Mucosa of stomach (tissue), 1 donor: ENCODE results near the gene ATXN2.

Experiments used
- H3K27me3 ChIP-seq: one replicate; pipeline ENCODE4 v1.7.0; 2013; ENCODE audit warnings: mild to moderate bottlenecking, low read length; ENCODE audit not compliant: control insufficient read depth, insufficient read depth
- H3K36me3 ChIP-seq: one replicate; pipeline ENCODE4 v1.7.0; 2013; ENCODE audit warnings: low read length; ENCODE audit not compliant: control insufficient read depth, insufficient read depth
- H3K4me1 ChIP-seq: one replicate; pipeline ENCODE4 v1.7.0; 2013; ENCODE audit warnings: mild to moderate bottlenecking, low read length; ENCODE audit not compliant: control insufficient read depth, insufficient read depth
- H3K4me3 ChIP-seq: one replicate; pipeline ENCODE4 v1.7.0; 2013; ENCODE audit warnings: low read length
- H3K9ac ChIP-seq: one replicate; pipeline ENCODE4 v1.7.0; 2013; ENCODE audit warnings: mild to moderate bottlenecking, low read length, moderate library complexity
- H3K9me3 ChIP-seq: one replicate; pipeline ENCODE4 v1.7.0; 2013; ENCODE audit warnings: mild to moderate bottlenecking, low read length, moderate library complexity; ENCODE audit not compliant: control insufficient read depth
- donor health status: Pancreatic carcinoma.

Gene ATXN2

GRCh38 chr12:111443586-111443985 lies 155.5 kb downstream of the ATXN2 start:
- H3K4me1 ChIP-seq, result peaks cover 26% of the 10 kb centered on the region
- no peak overlapping the region for H3K9ac ChIP-seq
- no peaks in the 10 kb centered on the region for H3K9me3 ChIP-seq
- H3K27me3 ChIP-seq, result no peaks in the 10 kb centered on the region
- H3K4me3 ChIP-seq, result no peak overlapping the region
- peaks cover 18% of the 10 kb centered on the region for H3K36me3 ChIP-seq

DNA sequence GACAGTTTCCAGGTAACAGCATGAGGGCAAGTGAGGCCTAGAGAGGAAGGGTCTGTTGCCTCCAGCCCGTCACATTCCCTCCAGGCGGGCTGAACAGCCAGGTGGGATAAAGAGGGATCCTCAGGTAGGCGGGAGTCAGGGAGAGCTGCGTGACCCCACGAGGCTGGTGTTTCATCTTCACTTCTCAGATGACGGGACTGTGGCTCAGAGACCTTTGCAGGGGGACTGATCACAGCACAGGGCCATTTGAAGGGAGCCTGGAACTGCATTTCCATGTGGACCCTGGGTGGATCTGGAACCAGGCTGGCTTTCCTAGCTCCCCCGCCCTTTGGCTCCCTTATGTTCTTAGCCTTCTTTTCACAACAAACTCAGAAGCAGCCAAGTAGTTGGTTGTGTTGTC lies 156.0 kb downstream of the ATXN2 start:
- H3K36me3 ChIP-seq, result peaks cover 15% of the 10 kb centered on the region
- H3K9ac ChIP-seq, result no peak overlapping the region
- no peaks in the 10 kb centered on the region for H3K9me3 ChIP-seq
- H3K4me3 ChIP-seq, result no peak overlapping the region
- H3K4me1 ChIP-seq, result peaks cover 26% of the 10 kb centered on the region
- no peaks in the 10 kb centered on the region for H3K27me3 ChIP-seq

- Histone ChIP-seq H3K9ac (no peak overlapping the region), H3K4me1 (peaks cover 26% of the 10 kb centered on the region), H3K27me3 (no peaks in the 10 kb centered on the region)
Measured at GRCh38 chr12:111442301-111443045, 156.6 kb downstream of the ATXN2 start.

DNA sequence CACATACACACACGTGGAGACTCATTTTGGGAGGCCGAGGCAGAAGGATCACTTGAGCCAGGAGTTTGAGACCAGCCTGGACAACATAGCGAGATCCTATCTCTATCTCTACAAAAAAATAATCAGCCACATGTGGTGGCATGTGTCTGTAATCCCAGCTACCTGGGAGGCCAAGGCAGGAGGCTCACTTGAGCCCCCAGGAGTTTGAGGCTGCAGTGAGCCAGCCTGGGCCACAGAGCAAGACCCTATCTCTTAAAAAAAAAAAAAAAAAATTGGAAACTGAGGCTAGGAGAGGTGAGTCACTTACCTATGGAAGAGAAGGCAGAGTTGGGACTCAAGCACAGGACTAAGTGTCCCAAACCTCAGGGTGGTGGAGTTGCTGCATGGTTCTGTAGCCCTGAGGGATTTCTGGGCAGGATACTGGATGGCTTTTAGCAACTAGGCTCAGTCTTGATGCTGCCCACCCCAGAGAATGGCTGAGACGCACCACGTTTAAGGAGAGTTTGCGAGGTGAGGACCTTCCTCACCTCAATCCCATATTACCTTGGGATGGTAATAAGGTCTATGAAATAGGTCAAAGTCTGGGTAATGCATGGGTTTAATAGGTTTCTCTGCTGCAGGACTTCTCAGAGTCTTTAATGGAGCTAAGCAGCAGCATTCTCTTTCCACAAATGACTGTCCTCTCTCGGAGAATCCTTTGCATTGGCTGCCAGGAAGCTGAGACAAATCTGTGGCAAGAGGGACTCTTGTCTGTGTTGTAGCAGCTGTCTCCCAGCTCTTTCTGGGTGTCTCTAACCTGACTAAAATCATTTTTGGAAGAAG lies 157.8 kb downstream of the ATXN2 start:
- Histone ChIP-seq H3K4me1 (peaks cover 20% of the 10 kb centered on the region), H3K9me3 (no peaks in the 10 kb centered on the region), H3K36me3 (peaks cover 5% of the 10 kb centered on the region)

More at GRCh38 chr12:111442301-111443045, 156.6 kb downstream of the ATXN2 start:
- peaks cover 8% of the 10 kb centered on the region for H3K36me3 ChIP-seq
- H3K4me3 ChIP-seq, result no peak overlapping the region
- H3K9me3 ChIP-seq, result no peaks in the 10 kb centered on the region

GRCh38 chr12:111440631-111441030 lies 158.5 kb downstream of the ATXN2 start:
- Histone ChIP-seq H3K36me3 (peaks cover 5% of the 10 kb centered on the region), H3K9ac (no peak overlapping the region), H3K4me3 (no peak overlapping the region), H3K4me1 (peaks cover 15% of the 10 kb centered on the region), H3K9me3 (no peaks in the 10 kb centered on the region), H3K27me3 (no peaks in the 10 kb centered on the region)

More for the DNA sequence above, 157.8 kb downstream of the ATXN2 start:
- H3K9ac ChIP-seq, result no peak overlapping the region
- no peak overlapping the region for H3K4me3 ChIP-seq
- no peaks in the 10 kb centered on the region for H3K27me3 ChIP-seq

- Histone ChIP-seq H3K27me3 (no peaks in the 10 kb centered on the region), H3K9ac (no peak overlapping the region), H3K4me3 (no peak overlapping the region), H3K4me1 (peaks cover 14% of the 10 kb centered on the region), H3K9me3 (no peaks in the 10 kb centered on the region), H3K36me3 (peaks cover 5% of the 10 kb centered on the region)
Measured at GRCh38 chr12:111440152-111440551, 159.0 kb downstream of the ATXN2 start.

GRCh38 chr12:111439657-111440151 lies 159.4 kb downstream of the ATXN2 start:
- Histone ChIP-seq H3K4me3 (no peak overlapping the region), H3K36me3 (peaks cover 3% of the 10 kb centered on the region), H3K4me1 (peaks cover 17% of the 10 kb centered on the region), H3K9me3 (no peaks in the 10 kb centered on the region), H3K9ac (no peak overlapping the region), H3K27me3 (no peaks in the 10 kb centered on the region)

- no peaks in the 10 kb centered on the region for H3K27me3 ChIP-seq
- no peaks in the 10 kb centered on the region for H3K36me3 ChIP-seq
- H3K9me3 ChIP-seq, result no peaks in the 10 kb centered on the region
- H3K4me1 ChIP-seq, result peaks cover 23% of the 10 kb centered on the region
- no peak overlapping the region for H3K9ac ChIP-seq
- no peak overlapping the region for H3K4me3 ChIP-seq
Measured at GRCh38 chr12:111438481-111438880, 160.6 kb downstream of the ATXN2 start.

- H3K9me3 ChIP-seq, result no peaks in the 10 kb centered on the region
- H3K9ac ChIP-seq, result no peak overlapping the region
- no peaks in the 10 kb centered on the region for H3K27me3 ChIP-seq
- H3K4me3 ChIP-seq, result no peak overlapping the region
- H3K4me1 ChIP-seq, result peaks cover 23% of the 10 kb centered on the region
- no peaks in the 10 kb centered on the region for H3K36me3 ChIP-seq
Measured at GRCh38 chr12:111437816-111438454, 161.2 kb downstream of the ATXN2 start.

- Histone ChIP-seq H3K36me3 (no peaks in the 10 kb centered on the region), H3K27me3 (no peaks in the 10 kb centered on the region), H3K9ac (no peak overlapping the region), H3K4me3 (no peak overlapping the region), H3K4me1 (peaks cover 23% of the 10 kb centered on the region), H3K9me3 (no peaks in the 10 kb centered on the region)
Measured at GRCh38 chr12:111436811-111437210, 162.3 kb downstream of the ATXN2 start.

GRCh38 chr12:111436266-111436665 lies 162.8 kb downstream of the ATXN2 start:
- Histone ChIP-seq H3K27me3 (no peaks in the 10 kb centered on the region), H3K9me3 (no peaks in the 10 kb centered on the region), H3K4me1 (peaks cover 23% of the 10 kb centered on the region), H3K4me3 (no peak overlapping the region), H3K9ac (no peak overlapping the region), H3K36me3 (no peaks in the 10 kb centered on the region)
